Fibroblast of peridontal ligament (primary cell): Measurements from ENCODE around the gene PLXNA1.
A peak's percentile ranks its signal among the peaks of the same experiment; 100 is the strongest.

ENCODE experiments used
- DNase-seq: peaks from one replicate; pipeline ENCODE4 v3.0.0-alpha.2; 2010; ENCODE audit errors: extremely low read depth

Gene PLXNA1

DNA sequence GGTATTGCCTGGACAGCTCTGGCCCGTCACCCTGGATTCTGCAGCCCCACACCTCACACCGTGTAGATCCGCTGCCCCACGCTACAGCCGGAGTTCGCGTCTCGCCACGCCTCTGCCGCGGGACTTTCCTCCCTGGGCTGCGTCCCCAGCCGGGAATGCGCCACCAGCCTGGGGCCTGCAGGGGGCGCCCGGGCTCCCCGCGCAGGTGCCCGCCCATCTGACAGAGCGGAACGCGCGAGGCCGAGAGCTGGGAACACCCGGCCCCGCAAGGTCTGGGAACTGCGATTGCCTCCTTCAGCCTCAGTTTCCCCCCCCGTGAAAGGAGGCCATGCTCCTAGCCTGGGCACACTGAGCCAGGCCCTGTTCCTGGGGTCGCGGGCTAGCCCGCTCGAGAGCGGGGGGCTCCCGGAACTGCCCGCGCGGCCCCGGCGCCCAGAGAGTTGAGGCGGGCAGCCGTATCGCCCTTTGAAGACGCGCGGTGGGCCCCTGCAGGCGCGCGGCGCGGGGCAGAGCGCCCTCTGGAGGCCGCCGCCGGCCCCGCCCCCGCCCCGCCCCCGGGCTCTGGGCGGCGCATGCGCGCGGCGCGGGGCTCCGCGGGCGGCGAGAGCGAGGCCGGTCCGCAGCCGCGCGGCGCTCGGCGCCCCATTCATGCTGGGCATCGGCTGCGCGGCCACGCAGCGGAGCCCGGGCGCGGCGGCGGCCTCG is at the start of gene PLXNA1:
PLXNA1 (plus strand) TSS at position 645 of the 705 bp plus-strand sequence. CDS start 5,479 bp downstream, outside the sequence.
- DNase-seq: peak; percentile 68

- DNase-seq: no peak
These were observed 48.8 kb upstream of the PLXNA1 start for GRCh38 chr3:126934031-126934531.

- DNase-seq: no peak
These were observed 47.9 kb upstream of the PLXNA1 start for GRCh38 chr3:126934991-126935390.

DNA sequence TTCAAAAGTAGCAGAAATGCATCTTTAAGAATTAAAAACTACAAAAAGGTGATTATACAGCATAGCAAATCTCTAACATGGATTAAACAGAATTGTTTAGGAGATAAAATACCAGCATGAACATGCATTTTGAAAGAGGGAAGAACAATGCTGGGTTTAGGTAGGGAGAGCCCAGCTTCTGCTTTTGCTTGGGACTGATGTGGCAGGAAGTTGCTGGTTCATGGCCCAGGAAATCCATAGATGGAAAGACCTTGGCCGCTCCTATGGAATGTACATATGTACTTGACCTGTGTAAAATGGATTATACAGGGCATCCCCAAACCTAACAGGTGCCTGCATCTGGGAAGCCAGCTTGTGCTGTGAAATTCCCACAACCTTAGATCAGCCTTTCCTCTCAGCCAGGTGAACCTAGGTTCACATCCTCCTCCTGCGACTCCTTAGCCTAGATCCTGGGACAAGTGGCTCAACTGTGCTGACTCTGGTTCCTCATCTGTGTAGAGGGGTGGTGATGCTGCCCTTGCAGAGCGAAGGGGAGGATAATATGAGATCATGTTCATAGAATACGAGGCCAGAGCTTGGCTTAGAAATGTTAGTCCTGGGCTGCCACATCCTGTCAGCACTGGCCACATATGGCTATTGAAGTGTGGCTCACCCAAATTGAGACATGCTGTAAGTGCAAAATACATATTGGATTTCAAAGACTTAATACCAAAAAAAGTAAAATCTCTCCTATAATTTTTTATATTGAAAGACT is 47.0 kb upstream of the PLXNA1 start:
- DNase-seq: no peak

GRCh38 chr3:126936853-126937425 is 46.0 kb upstream of the PLXNA1 start:
- peak; percentile 26 for DNase-seq

GRCh38 chr3:126937533-126937932 is 45.4 kb upstream of the PLXNA1 start:
- no peak for DNase-seq

- no peak for DNase-seq
These were observed 44.9 kb upstream of the PLXNA1 start for GRCh38 chr3:126937973-126938372.

DNA sequence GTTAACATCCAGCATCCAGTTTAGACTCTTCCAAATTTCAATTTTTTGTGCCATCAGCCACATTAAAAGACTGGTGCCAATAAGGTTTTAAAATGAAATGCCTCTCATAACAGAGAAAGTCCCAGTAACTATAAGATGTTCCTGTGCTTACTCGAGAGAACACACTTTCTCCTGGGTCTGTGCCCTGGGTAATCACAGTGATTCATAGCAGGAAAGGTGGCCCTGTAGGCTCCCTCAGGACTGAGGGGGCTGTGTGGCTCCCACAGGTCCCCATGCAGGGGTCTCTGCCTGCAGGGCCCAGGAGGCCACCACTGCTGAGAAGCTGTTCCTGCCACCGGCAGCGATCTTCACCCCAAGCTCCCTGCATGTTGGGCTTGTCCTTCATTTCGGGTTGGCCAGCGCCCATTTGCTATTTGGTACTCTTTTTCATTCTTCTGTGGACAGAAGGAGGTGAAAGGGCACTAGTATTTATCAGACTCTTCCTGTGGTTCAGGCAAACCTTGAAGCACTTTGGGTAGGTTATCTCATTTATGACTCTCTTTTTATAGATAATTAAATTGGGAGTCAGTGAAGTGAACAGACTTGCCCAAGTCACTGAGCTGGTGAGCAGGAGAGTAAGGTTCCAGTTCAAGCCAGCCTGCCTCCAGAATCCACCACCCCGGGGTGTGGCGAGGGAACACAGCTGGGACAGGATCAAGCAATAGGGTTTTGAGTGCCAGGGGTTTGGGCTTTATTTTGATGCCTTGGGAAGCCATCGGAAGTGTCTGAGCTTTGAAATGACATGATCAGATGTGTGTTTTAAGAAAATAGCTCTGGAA is 44.2 kb upstream of the PLXNA1 start:
- DNase-seq: no peak

- DNase-seq: no peak
These were observed 43.6 kb upstream of the PLXNA1 start for GRCh38 chr3:126939338-126939718.

DNA sequence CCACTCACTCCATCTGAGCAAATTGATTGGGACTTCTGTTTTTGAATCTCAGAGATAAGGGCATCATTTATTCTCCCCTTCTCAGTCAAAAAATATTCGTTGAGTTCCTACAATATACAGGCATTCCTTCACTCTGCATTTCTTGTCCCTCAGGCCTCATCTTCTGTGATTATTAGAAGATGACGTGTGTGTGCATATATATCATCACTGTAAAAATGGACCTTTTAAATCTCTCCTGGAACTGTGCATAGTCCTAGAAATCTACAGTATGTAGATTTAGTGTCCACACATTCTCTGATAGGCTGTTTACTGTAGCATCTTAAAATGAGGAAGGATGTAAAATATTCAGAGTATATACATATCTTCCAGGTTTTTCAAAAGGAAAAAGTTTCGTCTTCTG is 43.2 kb upstream of the PLXNA1 start:
- no peak for DNase-seq

GRCh38 chr3:126941721-126942270 is 41.1 kb upstream of the PLXNA1 start:
- no peak for DNase-seq

GRCh38 chr3:126944089-126944965 is 38.6 kb upstream of the PLXNA1 start:
- DNase-seq: no peak

DNA sequence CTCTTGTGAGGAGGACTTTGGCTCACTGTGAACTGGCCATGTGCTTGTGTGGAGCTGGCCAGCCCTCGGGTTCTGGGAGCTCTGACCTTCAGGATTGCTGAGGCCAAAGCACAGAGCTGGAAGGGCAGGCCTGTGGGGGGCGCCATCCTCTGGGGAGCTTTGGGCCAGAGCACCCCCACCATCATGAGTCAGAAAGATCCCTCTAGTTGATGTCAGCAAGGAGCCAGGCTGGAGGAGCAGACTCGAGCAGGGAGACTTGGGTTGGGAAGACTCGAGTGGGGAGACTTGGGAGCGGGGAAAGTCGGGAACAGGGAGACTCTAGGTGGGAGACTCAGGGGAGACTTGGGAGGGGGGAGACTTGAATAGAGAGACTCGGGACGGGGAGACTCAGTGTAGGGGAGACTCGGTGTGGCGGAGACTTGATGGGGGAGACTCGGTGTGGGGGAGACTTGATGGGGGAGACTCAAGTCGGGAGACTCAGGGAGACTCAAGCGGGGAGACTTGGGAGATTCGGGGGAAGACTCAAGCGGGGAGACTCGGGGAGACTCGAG is 37.7 kb upstream of the PLXNA1 start:
- DNase-seq: no peak

DNA sequence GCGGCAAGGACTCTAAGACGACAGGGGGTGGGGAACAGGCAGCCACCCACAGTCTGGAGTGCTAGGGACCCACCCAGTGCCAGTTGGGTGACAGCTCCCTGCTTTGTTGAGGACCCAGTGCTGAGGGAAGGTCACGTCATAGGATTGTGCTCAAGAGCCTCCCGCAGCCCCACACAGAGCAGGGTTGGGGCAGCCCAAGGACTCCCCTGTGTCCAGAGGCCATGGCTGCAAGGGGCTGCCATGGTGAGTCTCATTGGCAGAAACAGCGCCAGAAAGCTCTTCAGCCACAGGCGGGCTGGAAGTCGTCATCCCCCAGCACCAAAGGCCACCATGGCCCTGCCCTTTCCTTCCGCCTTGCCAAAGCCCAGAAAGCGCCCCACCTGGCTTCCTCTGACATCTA is 37.0 kb upstream of the PLXNA1 start:
- no peak for DNase-seq

- no peak for DNase-seq
These were observed 36.5 kb upstream of the PLXNA1 start for GRCh38 chr3:126946405-126946804.

DNA sequence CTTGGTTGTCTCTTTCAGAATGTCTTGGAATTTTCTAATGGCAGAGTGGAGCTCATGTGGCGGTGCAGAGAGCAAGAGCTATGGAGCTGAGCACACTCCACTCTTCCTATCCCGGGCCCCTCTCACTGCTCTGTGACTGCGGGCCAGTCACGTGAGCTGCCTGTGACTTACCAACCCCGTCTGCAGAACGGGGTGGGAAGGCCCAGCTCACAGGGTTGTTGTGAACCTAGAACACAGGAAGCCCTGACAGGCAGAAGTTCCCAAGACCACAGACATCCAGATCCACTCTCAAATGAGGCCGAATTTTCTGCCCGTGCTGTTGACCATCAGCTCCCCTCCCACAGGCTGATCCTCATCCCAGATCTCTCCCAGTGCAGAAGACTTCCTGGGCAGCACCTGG is 35.5 kb upstream of the PLXNA1 start:
- no peak for DNase-seq

GRCh38 chr3:126948980-126949535 is 33.9 kb upstream of the PLXNA1 start:
- no peak for DNase-seq

DNA sequence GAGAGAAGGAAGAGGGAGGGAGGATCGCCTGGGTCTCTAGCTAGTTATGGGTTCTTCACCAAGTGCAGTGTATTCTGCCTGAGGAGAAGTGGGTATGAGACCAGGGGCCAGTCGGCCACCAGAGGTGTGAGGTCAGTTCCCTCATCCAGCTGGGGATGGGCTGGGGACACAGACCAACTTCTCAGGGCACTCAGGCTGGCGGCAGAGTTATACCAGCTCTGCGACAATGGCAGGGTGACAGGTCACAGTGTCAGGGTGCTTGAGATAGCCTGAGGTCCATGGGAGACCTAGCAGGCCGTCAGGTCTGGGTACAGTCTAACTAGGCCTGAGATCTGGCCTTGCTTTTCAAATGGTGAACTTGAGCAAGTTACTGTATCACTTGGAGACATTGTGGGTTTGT is 31.4 kb upstream of the PLXNA1 start:
- DNase-seq: no peak

GRCh38 chr3:126952261-126952982 is 30.5 kb upstream of the PLXNA1 start:
- DNase-seq: no peak
